ENCODE results near the gene PIGK.

- no peak for TF ChIP-seq CTCF (tag by site-specific recombination; IDR thresholded peaks at IDR 0.05)
- no peak for TF ChIP-seq TRIM28 (IDR thresholded peaks at IDR 0.05; ENCODE audit: borderline replicate concordance, low read length)
- TF ChIP-seq SP2 (tag by site-specific recombination; IDR thresholded peaks at IDR 0.05): no peak
- no peak for TF ChIP-seq ZSCAN4 (tag by site-specific recombination; IDR thresholded peaks at IDR 0.05)
- no peak for TF ChIP-seq ZNF623 (tag by site-specific recombination; IDR thresholded peaks at IDR 0.05)
Observed at GRCh38 chr1:77188770-77189169, 30.5 kb downstream of the PIGK start.
